Stimulated activated CD4-positive, alpha-beta T cell treated with anti-CD3 and anti-CD28 coated beads, Interleukin-4, amount 100 ng/mL, for 24 hours (primary cell): ENCODE results near the gene UBL5.
"Not testable (repeated sequence)": the region's sequence is repeated elsewhere in the genome, so short reads cannot be mapped to it uniquely, and the experiment has no call there.

Experiments
- DNase-seq: peaks from one replicate; pipeline ENCODE4 v3.0.0-alpha.2; 2020

UBL5 gene

DNA sequence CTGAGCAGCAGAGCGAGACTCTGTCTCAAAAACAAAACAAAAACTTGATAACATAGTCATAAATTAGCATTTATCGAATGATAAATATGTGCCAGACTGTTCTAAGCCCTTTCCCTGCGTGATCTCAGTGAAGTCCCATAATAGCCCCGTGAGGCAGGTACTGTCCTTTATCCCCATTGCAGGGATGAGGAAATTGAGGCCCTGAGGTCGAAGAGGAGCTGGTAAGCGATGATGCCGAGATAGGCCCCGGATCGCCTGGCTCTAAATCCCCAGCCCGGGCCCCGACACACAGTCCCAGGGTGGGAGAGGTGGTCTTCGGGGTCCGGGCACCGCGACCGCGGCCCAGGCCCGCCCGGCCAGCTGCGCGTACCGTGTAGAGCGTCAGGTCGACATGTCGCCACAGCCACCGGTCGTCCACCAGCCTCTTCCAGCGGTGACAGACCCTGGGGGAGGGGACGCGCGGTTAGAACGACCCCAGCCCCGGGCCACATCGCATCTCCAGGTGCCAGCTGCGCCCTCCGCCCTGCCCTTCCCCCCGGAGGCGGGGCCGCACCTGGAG is 9.5 kb upstream of the UBL5 start:
- DNase-seq, result no peak

DNA sequence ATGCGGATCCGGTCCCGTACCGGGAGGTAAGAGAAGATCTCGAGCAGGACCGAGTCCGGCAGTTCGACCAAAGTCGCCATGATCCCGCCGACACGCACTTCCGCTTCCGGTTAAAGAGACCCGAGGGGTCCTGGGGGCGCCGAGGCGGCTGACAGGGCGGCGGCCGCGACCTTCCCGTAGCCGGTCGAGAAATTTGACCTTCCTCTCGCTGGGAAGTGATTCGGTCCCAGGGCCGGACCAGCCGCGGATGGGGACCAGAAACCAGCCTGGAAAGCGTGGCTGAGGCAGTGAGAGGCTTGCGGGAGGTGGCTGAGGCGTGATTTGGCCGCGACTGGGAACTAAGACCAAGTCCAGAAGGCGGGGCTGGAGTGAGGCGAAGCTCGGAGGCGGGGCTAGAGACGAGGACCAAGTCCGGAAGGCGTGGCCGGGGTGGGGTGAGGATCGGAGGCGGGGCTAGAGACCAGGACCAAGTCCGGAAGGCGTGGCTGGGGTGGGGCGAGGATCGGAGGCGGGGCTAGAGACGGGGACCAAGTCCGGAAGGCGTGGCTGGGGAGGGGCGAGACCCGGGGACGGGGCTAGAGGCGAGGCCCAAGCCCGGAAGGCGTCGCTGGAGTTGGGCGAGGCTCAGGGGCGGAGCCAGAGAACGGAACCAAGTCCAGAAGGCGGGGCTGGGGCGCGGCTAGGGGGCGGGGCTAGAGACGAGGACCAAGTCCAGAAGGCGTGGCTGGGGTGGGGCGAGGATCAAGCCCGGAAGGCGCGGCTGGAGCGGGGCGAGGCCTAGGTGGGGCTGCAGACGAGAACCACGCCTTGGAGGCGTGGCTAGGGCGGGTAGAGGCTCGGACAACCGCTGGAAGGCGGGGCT is 8.8 kb upstream of the UBL5 start, which contains the start of gene FBXL12:
TSS of gene FBXL12 (minus strand) at position 346 of the 862 bp plus-strand sequence. CDS start at position 80, 266 bp downstream.
- DNase-seq, result peak; percentile 100

DNA sequence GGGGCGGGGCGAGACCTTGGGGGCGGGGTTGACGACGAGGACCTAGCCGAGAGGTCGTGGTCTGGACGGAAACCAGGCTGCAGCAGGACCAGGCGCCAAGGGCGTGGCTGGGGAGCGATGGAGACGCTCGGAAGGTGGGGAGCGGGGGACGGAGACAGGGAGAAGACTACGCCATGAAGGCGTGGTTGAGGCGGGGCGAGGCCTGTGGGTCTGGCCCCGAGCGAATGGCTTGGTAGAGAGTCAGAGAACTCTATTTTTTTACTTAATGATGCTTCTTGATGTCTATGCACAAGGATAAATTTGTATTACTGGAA is 8.2 kb upstream of the UBL5 start:
- no peak for DNase-seq

DNA sequence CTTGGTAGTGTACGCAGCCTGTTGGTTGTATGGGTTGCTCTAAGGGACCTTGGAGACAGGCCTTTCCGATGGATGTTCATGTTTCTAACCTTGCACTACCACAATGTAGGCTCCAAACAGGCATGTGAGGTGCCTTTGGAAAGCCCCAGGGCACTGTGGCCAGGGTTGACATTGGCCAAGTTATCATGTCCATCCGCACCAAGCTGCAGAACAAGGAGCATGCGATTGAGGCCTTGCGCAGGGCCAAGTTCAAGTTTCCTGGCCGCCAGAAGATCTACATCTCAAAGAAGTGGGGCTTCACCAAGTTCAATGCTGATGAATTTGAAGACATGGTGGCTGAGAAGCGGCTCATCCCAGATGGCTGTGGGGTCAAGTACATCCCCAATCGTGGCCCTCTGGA is 7.7 kb upstream of the UBL5 start:
- not testable (repeated sequence) for DNase-seq

DNA sequence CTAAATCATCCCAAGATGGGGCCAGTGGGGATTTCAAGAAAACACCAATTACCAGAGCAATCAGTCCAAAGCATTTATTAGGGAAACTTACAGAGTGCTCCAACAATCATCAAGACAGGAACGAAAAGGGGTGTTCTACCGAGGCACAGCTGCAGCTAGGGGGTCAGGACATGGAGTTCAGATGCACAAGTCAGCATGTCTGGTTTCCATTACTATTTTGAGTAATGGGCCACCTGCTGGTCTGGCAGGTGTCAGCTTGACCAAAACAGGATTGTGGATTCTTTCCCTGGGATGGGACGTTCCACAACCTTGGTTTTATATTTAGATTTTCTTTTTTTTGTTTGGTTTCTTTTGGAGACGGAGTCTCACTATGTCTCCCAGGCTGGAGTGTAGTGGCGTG is 3.9 kb upstream of the UBL5 start:
- no peak for DNase-seq

DNA sequence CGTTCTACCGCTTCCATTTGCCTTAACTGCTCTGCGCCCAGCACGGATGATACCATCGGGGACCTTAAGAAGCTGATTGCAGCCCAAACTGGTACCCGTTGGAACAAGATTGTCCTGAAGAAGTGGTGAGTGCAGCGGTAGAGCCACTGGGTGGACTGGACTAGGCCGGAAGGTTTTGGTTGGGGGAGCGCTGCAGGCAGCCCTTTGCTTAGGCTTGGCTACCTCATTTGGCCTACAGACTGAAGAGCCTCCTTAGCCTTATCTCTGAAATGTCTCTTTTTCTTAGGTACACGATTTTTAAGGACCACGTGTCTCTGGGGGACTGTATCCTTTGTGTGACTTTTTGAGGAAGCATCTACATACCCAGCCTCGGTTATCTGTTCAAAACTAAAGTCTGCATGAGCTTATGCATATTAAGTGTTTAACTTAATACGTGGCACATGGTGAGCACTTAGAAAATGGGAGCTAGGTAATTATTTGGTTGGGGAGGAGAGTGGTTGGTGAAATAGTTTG is 889 bp downstream of the UBL5 start:
- no peak for DNase-seq

DNA sequence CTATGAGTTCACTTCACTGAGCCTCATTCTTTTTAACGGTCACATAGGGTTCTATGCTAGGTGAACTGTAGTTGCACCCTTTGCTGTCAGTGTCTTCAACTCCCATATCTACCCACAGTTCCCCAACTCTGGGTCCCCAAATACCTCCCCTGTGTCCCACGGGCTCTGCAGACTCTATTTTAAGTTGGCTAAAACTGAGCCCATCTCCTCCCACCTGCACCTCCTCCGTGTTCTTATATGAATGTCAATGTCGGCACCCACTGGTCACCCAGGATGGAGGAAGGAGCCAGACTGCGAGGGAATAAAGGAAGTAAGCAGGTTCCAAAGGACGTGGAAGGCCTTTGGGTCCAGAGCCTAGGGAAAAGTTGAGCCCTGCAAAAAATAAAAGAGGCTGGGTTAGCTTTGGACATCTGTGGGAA is 6.6 kb downstream of the UBL5 start:
- DNase-seq, result no peak

DNA sequence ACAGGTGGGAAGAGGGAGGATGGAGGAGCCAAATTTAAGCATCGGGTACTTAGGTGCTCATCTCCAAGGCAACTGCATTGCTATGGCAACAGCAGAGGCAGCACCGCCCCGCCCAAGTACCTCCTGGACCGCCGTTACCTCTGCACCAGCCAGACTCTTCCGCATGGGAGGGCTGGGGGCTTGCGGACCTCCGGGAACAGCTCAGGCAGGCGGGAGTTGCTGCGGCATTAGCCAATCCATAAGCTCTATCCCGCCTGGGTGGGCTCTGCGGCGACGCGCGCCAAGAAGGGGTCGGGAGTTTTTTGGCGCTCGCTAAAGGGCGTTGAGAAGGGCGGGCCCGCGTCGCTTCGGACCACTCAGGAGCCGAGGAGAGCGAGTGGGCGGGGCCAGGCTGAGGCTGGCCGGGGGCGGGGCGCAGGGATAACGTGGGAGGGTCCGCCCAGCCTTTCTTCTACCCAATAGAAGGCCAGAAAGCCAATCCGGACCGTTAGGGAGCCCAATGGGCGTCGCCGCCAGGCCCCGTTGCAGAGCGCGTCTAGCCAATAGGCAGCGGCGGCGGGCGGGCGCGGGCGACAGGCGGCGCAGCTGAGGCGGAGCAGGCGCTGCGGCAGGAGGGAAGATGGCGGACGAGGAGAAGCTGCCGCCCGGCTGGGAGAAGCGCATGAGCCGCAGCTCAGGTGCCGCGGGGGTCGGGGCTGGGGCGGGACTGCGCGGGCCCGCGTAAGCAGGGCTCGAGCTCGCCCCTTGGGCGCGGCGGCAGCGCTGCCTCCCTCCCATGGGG is 7.2 kb downstream of the UBL5 start, which contains the start of gene PIN1:
TSS of gene PIN1 (plus strand) at position 593 of the 781 bp plus-strand sequence. CDS start at position 620, 27 bp downstream.
- DNase-seq, result peak; percentile 99

DNA sequence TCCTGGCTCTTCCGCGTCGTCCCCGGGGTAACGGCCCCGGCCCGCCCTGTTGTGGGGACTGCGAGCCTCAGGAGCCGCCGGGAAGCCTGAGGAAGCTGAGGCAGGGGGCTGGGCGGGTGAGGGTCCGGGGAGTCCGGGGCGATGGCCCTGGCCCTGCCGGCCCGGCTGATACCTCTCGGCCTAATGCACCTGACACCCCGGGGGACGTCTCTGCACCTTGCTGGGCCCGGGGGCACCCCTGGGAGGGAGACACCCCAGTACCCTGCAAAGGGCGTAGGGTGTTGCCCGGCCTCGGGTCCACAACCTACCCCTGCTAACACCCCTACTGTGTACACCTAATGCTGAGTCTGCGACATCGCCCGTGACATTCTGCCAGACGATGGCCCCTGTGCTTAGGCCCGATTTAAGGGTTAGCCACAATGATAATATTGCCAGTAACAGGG is 7.8 kb downstream of the UBL5 start:
- DNase-seq, result no peak

DNA sequence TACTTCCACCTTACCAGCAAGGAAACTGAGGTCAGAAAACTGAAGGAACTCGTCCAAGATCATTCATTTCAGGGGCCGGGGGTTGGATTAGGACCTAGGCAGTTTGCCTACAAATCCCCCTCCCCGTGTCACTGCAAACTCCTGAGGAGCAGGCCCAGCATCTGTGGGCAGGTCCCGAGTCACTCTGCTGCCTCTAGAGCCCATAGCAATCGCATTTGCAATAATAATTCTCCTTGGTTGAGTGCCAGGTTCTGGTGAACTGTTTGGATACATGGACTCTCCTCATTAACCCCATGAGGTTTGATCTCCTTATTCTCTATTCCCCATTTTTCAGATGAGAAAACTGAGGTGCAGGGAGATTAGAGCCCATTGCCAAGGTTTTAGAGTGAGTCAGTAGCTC is 8.3 kb downstream of the UBL5 start:
- no peak for DNase-seq

DNA sequence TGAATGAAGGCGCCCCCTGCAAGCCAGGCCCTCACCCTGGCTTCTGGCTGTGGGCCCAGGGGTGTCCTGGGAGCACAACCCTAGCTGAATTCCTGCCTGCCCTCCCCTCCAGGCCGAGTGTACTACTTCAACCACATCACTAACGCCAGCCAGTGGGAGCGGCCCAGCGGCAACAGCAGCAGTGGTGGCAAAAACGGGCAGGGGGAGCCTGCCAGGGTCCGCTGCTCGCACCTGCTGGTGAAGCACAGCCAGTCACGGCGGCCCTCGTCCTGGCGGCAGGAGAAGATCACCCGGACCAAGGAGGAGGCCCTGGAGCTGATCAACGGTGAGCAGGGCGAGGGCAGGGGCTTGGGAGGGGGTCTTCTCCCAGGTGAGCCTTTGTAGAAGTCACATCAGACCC is 10.6 kb downstream of the UBL5 start:
- no peak for DNase-seq

DNA sequence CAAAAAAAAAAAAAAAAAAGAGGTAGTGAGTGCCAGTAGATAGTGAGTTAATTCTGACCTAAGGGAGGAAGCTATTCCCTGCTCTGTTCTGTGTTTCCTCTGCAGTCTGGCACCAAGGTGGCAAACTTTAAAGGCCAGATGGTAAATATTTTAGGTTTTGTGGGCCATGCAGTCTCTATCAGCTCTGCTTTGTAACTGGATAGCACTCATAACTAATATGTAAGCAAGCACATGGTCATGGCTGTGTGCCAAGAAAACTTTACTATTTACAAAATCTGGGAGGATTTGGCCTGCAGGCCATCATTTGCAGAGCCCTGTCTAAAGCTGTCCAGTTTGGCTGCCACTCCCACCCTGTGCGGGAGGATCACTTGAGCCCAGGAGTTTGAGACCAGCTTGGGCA is 11.7 kb downstream of the UBL5 start:
- no peak for DNase-seq

DNA sequence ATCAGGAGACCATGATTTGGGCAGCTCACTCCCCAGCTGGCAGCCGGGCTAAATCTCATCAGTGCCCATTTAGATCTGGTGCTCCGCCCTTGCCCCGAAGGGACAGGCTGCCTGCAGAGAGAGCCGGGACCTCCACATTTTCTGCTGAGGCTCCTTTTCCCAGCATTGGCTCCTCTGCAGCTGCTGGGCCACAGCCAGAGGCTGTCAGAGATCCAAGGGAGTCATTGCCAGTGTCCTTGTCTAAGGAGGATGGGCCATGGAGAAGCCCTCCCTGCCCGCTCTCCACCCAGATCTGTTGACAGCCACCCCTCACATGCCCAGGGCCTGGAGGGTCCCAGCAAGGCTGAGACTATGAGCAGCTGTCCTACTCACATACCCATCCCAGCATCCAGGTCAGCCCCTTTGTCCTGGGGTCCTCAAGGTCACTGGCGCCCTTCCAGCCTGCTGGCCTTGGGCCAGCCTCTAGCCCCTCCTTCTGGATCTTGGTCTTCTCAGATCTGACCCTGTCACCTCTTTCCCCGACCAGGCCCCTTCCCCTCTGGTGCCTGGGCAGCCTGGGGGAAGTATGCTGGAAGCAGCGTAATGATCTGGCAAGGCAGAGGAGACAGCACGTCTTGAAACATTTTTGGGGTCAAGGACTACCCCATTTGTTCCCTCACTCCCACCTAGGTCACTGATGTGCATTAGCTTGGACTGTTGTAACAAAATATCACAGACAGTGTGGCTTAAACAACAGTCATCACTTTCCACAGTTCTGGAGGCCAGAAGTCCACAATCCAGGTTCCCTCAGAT is 15.3 kb downstream of the UBL5 start:
- DNase-seq, result no peak

DNA sequence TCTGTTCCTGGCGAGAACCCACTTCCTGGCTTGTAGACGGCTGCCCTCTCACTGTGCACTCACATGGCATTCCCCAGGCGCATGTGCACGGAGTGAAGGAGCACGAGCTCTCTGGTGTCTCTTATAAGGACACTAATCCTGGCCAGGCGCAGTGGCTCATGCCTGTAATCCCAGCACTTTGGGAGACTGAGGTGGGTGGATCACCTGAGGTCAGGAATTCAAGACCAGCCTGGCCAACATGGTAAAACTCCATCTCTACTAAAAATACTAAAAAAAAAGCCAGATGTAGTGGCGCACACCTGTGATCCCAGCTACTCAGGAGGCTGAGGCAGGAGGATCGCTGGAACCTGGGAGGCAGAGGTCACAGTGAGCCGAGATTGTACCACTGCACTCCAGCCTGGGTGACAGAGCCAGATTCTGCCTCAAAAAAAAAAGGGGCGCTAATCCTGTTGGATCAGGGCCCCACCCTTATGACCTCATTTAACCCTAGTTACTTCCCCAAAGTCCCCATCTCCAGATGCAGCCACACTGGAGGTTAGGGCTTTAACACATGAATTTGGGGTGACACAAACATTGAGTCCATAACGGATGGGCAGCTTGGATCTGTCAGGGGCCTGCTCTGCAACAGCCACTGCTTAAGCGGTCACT is 16.0 kb downstream of the UBL5 start:
- DNase-seq, result not testable (repeated sequence)

DNA sequence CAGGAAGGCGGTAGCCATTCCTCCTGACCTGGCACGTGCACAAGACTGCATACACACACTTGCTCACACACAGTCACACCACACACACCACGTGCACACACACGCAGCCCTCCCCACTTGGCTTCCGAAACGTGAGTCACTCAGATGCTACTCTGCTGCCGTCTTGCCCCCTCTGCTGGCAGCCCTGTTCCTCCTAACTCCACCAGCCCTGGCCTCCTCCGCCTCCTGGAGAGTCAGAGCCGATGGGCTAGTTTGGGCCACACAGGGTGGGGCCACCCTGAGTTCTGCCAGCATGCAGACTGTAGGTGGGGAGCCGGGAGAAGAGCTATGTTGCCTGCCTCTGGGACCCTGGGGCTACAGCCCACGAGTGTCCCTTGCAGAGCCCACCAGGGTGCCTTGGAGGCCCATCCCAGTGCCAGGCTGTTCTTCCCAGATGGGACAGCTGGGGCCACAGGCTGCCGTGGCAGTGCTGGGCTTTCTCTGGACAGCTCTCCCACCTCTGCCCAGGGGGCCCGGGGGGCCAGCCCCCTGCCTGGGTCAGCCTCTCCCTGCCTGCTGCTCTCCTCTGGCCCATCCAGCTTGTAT is 19.5 kb downstream of the UBL5 start:
- DNase-seq, result peak; percentile 57

DNA sequence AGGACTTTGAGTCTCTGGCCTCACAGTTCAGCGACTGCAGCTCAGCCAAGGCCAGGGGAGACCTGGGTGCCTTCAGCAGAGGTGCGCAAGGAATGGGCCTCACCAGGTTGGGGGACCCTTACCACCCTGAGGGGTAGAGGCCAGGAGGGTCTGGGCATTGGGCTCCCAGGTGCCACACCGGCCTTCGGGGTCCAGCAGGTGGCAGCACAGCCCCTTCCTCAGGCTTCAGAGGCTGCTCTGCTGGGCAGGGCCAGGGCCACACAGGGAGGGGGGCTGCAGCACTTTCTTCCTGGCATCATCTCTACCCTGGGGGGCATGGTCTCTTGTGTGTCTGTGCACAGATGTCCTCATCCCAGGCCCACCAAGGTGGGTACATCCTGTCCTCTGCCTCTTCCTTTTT is 20.3 kb downstream of the UBL5 start:
- DNase-seq, result peak; percentile 35

DNA sequence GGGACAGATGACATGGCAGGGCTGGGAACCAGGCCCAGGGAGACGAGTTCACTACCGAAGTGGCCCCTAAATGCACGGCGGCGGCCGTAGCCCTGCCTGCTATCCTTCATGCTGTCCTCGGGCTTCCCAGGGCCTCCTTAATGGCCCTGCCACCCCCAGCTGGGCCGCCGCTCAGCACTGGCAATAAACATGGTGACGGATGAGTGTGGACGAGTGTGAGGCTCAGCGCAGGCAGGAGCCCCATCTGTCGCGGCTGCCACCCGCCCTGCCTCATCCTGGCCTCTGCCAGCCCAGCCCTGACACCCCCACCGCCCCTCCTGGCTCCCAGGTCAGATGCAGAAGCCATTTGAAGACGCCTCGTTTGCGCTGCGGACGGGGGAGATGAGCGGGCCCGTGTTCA is 21.0 kb downstream of the UBL5 start:
- no peak for DNase-seq

DNA sequence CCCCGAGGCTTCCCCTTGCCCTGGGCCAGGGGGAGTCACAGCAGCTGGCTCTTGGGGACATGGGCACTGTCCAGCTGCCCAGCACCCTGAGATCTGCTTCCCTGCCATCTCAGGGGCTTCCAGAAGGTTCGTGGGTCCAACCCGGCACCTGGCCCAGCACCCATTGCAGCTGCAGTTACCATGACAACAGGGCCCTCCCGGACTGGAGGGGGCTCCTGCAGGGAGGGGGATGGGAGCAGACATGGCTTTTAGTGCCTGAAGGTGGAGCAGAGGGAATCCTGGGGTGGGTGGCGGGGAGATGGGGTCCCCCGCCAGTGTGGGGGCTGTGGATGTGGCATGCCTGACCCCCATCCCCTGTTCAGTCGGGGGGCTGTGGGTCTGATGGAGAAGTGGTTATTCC is 22.1 kb downstream of the UBL5 start:
- no peak for DNase-seq

DNA sequence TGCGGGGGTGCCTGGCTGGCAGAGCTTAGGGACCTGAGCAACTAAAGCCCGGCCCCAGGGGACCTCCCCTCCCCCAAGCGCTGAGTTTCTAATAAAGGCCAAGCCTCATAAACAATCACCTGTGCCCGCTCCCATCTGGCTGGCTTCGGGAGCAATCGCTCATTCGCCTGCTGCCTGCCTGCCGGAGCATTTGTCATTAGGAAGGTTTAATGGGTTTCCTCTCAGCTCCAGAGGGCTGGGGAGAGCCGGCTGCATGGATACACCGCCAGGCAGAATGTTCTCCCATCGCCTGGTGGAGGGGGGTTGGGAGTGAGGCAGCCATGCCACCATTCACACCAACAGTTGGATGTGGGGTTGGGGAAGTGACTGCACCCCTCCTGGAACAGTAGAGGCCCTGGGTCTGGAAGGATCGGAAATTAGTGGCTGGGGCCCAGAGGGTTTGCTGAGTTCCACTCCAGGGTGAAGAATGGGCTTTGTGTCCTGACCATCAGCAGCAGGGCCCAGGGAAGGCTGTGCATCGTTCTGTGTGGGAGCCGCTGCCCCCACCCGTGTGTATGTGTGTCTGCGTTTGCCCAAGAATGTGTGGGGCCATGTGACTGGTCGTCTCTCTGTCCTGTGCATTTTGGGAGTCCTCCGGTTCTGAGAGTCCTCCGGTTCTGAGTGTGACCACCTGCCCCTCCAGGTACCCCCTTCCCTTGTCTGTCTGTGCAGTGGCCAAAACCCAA is 22.7 kb downstream of the UBL5 start:
- DNase-seq, result no peak

DNA sequence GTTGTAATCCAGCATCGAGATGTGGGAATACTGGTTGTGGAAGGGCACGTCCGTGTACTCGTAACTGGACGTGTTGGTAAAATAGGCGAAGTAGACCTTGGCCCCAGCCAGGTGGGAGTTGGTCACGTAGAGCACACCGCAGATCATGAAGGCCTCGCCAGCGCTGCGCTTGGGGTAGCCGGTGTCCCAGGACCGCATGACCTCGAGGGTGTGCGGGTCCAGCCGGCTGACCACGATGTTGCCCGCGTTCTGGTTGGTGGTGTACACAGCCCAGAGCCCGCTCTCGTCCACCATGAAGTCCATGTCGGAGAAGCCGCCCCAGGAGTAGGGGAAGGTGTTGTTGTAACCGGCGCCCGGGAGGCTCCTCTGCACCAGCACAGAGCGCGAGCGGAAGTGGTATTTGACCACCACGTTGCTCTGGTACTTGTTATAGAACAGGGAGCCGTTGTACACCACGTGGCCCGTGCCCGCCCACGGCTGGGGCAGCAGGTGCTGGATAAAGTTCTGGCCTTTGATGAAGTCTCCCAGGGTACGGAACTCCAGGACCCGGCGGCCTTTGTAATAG is 26.6 kb downstream of the UBL5 start:
- no peak for DNase-seq

DNA sequence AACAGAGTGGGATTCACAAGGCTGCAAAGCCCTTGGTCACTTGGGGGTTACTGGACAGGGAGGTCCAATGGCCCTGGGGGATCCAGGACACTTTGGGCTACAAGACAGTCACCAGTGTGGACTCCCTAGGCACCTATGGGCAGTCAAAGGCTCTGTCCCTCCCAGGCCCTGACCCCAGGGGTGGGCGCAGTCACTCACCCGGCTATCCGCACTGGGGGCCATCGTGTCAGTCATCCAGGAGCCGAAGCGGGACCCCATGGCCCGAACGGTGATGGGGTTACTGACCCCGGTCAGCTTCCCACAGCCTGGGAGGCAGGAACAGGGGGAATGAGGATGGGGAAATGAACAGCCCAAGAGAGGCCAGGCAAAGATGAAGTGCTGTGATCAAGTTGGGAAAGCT is 28.9 kb downstream of the UBL5 start:
- DNase-seq, result no peak
